OCI-LY3 (cell line): ENCODE measurements around the gene P4HB.

Experiments used
- EZH2phosphoT487 ChIP-seq: fragments of 200-600 bp; shearing (Covaris generic); IDR thresholded peaks from 2 replicates; pipeline ENCODE4 v1.6.1; 2018; ENCODE audit warnings: antibody characterized with exemption, mixed run types, low read depth
- TF ChIP-seq, protein P1 (sequence below): fragments of 200-600, 300-600 bp; sonication (generic); IDR thresholded peaks from 2 replicates; pipeline ENCODE4 v1.5.1; 2014; ENCODE audit warnings: antibody characterized with exemption, low read length, low read depth

DNA sequence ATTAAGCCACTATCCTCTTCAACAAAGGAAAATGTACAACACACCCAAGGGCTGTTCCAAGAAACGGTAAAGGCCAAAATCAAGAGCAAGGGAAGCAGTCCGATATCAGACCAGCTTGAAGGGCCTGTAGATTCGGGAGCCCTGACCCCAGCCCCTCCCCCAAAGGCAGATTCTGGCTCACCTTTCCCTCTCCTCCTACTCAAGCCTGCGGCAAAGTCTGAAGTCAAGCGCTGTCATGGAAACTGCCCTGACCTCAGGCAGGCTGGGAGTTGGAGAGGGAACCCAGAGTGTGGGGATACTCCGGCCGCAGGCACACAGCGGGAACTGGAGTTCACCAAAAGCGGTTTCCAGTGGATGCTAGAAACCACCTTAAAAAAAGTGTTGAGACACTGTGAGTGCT, 29.3 kb upstream of the P4HB start:
- TF ChIP-seq, protein P1, sequence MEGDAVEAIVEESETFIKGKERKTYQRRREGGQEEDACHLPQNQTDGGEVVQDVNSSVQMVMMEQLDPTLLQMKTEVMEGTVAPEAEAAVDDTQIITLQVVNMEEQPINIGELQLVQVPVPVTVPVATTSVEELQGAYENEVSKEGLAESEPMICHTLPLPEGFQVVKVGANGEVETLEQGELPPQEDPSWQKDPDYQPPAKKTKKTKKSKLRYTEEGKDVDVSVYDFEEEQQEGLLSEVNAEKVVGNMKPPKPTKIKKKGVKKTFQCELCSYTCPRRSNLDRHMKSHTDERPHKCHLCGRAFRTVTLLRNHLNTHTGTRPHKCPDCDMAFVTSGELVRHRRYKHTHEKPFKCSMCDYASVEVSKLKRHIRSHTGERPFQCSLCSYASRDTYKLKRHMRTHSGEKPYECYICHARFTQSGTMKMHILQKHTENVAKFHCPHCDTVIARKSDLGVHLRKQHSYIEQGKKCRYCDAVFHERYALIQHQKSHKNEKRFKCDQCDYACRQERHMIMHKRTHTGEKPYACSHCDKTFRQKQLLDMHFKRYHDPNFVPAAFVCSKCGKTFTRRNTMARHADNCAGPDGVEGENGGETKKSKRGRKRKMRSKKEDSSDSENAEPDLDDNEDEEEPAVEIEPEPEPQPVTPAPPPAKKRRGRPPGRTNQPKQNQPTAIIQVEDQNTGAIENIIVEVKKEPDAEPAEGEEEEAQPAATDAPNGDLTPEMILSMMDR, result no peak
- no peak for TF ChIP-seq EZH2phosphoT487
